ENCODE results near the gene OR4D1.
"Not testable (repeated sequence)": the region's sequence is repeated elsewhere in the genome, so short reads cannot be mapped to it uniquely, and the experiment has no call there.

The OR4D1 gene

DNA sequence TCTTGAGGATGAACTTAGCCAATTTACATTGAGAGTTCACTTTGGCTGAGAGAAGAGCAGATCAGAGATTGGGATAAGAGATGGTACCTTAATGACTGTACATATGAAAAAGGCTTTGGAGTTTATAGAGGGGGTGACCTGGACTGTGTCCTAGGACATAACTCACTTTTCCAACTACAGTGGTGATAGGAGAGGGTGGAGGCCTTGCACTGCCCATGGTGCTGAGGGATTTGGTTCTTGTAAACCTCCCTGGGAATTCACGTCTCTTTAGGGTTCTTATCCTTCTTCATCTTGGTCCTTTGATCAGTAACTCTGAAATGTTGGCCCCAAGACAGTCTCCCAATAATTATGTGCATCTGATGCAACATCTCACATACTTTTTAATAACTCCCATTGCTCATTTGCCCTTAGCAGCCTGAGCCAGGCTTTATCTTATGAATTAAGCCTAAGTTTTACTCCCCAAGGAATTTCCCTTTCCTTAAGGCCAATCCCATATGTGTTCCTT is at the start of gene OR4D1:
TSS of gene OR4D1 (plus strand) at position 455 of the 505 bp plus-strand sequence. CDS start 6,770 bp downstream, outside the sequence.
- DNase-seq: no peak

DNA sequence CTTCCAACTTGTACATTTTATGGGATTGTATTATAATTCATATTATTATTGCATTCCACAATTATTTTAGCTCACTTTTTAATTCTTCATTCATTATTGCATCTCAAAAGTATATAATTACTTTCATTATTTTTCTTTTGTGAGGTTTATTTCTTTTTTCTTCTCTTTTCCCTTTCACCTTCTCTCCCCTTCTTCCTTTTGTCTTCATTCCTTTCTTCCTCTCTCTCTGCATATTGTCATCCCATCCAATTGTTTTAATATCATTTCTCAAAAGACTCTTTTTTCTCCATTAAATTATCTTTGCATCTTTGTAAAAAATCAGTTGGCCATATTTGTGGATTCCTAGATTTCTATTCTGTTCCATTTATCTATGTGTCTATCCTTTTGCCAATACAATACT is 47.7 kb upstream of the OR4D1 start:
- DNase-seq: no peak

DNA sequence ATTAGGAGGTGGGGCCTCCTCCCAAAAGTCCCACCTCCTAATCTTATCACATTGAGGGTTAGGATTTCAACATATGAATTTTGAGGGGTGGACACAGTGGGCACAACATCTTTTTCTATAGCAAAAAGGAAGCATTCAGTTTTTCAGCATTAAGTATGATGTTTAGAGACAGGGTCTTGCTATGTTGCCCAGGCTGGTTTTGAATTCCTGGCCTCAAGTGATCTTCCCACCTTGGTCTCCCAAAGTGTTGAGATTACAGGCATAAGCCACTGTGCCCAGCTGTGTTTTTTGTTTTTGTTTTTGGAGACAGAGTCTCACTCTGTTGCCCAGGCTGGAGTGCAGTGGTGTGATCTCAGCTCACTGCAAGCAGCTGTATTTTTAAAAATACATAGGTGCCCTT is 46.3 kb upstream of the OR4D1 start:
- DNase-seq: not testable (repeated sequence)

DNA sequence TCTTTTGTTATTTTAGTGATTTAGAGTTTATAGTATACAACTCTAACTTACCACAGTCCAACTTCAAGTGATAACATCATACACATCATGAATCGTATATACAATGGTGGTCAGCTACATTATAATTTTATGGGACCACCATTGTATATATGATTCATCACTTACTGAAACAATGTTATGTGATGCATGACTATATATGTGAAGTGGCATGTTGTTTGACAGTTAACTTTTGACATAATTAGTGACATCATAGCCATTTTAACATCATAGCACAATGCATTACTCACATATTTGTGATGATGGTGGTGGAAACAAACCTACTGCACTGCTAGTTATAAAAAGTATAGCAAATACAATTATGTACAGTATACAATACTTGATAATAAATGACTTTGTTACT is 43.1 kb upstream of the OR4D1 start:
- DNase-seq: no peak

DNA sequence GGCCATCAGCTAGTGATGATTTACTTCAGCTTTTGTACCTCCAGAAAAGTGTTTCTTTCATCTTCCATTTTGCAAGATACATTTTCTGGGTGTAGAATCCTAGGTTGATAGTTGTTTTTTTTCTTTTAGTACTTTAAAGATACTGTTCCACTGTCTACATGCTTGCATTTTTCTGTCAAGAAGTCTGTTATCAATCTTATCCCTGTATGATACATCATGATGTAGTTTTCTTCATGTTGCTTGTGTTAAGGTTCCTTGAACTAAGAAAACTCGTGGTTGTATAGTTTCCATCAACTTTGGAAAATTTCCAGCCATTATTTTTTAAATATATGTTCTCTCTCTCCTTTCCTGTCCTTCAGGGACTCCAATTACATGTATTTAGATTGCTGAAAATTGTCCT is 40.9 kb upstream of the OR4D1 start:
- no peak for DNase-seq

DNA sequence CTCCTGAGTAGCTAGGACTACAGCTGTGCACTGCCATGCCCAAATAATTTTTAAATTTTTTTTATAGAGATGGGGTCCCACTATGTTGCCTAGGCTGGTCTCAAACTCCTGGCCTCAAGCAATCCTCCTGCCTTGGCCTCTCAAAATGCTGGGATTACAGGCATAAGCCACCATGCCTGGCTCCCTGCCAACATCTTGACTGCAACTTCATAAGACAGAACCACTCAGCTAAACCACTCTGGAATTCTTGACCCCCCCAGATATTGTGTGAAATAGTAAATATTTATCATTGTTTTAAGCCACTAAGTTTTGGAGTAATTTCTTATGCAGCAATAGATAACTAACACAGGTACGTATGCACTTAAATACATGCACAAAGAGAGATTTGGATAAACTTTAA is 39.0 kb upstream of the OR4D1 start:
- no peak for DNase-seq

DNA sequence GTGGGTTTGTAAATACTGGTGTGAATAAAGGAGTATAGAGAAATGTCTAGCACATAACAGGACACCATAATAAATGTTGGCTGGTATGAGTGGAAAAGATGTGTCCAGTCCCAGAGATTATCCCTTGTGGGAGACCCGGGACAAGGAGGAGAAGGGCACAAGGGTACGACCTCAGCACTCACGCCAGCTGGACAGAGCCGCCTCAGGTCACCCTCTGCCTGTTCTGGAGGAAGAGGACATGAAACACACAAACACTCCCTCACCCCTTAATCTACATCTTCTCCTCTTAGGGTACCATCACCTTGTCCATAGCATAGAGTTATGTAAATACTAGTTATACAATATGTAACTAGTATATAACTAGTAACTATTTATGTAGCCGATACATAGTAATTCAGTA is 38.2 kb upstream of the OR4D1 start:
- no peak for DNase-seq

DNA sequence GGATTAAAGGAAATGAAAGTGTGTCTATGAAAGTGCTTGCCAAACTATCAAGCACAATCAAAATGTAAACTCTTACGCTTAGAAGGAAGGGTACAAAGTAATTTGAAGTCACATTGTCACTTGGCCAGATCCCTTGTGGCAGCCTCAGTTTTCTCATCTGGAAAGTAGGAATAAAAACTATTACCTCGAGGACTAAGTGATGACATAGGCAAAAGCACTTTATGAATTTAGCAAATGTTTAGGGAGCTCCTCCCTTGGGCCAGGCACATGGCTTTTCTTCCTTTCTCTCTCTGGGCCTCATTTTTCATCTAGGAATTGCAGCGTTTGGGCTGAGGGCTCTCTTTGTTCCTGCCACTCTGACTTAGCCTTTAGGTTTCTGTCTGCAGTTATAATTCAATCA is 36.5 kb upstream of the OR4D1 start:
- no peak for DNase-seq

DNA sequence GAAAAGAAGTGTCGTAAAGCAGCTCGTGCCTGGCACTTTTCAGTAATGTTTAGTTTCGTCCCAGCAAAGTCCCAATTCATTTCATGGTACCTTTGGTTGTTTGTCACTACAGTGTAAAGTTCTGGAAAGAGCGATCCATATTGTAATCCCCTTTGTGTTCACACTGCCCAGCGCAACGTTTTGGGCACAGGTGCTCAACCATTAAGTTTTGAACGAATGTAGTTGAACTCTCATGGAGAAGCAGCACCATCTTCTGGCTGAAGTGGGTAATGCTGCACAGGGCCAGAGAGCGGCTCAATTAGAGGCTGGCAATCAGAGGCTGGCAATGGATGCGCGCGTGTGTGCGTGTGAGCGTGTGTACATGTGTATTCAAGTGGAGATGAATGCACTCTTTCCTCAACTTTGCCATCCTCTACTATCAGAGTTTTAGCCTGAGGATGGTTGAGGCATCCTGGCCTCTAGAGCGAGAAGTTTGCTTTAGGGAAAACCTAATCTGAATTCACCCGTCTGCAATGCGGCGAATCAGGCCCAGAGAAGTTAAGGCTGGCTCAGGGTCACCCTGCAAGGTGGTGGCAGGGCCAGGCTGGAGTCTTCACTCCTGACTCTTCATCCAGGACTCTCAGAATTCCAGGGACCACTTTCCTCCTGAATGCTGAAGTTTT is 35.1 kb upstream of the OR4D1 start:
- DNase-seq: peak; percentile 95

DNA sequence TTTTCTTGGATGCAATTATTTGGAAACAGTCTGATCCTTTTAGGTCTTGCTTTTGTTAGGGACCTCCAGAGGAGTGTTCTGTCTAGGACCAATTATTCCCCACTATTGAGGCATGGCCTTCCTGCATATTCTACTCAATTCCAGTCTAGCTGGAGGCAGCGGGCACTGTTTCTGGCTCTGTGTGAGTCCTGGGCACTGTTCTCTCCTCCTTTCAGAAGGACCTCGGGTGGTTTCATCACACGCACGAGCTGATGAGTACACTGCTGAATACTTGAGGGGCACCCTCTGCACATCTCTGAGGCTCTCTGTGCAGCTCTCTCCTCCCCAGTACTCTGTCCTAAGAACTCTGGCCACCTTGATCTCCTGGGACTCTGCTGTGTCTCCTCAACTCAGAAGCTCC is 34.2 kb upstream of the OR4D1 start:
- DNase-seq: no peak

DNA sequence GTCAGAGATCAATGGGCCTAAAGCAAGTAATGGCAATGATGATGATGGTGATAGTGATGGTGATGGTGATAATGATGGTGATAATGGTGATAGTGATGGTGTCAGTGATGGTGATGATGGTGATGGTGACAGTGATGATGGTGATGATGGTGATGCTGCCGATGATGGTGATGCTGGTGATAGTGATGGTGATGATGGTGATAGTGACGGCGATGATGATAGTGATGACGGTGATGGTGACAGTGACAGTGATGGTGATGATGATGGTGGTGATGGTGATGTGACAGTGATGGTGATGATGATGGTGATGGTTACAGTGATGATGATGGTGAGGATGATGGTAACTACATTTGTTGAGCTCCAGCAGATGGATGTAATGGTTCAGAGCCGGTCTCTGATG is 30.8 kb upstream of the OR4D1 start:
- no peak for DNase-seq

DNA sequence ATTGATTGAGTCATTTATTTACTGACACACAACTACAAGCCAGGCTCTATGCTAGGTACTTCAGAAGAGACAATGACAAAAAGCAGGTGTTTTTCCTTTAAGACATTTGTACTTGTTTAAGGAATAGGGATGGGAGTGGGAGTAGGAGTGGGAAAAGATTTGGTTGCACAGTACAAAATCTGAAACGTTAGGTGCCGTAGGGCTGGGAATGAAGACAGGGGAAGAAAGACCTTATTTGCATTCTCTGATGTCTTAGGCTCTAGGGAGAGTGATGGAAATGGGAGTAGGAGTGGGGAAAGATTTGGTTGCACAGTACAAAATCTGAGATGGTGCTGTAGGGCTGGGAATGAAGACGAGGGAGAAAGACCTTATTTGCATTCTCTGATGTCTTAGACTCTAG is 28.7 kb upstream of the OR4D1 start:
- DNase-seq: no peak

DNA sequence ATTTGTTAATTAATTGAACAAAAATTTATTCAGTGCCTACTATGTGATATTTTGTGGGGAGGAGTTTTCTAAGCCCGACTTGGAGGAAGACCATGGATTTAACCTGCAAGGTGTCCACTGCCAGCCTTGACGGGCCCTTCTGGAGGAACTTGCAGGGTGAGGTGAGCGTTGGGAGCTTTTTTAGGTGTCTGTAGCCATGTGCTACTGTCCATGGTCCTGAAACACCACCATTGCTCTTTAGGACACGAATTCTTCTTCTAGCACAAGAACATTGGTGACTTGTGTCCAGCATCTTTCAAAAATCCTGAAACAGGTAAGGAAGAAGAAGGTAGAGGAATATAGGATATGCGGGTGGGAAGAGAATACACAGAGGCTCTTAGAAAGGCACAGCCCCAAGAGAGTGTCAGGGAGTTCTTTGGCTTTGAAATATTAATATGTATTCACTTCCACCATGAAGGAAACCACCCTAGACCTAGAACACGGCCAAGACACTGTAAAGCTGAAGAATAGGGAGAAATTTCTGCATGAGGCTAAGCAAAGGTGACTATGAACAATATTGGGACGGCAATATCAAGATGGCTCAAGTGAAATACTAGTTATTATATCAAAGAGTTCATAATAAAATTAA is 27.9 kb upstream of the OR4D1 start:
- no peak for DNase-seq

DNA sequence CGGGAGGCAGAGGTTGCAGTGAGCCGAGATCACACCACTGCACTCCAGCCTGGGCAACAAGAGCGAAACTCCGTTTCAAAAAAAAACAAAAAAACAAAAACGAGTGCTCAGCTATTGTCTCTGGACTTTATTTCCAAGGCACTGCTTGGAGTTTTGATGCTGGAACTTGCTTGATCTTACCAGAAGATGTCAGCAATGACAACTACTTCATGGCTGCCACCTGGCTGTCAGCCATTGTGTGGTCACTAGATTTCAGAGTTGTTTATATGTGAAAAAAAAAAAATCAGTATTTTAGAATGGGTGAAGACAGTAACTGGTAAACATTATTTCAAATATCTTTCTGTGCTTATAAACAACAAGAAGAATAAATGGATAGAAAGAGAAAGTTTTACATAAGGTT is 26.3 kb upstream of the OR4D1 start:
- DNase-seq: no peak

DNA sequence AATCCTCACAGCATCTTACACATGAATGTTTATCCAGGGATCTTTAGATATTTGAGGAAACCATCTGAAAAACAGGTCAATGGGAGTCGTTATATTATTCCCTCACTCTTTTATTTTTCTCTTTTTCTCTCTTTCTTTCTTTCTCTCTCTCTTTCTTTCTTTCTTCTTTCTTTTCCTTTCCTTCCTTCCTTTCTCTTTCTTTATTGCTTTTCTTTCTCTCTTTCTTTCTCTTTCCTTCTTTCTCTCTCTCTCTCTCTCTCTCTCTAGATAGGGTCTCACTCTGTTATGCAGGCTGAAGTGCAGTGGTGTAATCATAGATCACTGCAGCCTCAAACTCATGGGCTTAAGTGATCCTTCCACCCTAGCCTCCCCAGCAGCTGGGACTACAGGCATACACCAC is 20.3 kb upstream of the OR4D1 start:
- DNase-seq: no peak

DNA sequence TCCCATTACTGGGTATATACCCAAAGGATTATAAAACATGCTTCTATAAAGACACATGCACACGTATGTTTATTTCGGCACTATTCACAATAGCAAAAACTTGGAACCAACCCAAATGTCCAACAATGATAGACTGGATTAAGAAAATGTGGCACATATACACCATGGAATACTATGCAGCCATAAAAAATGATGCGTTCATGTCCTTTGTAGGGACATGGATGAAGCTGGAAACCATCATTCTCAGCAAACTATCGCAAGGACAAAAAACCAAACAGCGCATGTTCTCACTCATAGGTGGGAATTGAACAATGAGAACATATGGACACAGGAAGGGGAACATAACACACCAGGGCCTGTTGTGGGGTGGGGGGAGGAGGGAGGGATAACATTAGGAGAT is 15.5 kb upstream of the OR4D1 start:
- DNase-seq: not testable (repeated sequence)

DNA sequence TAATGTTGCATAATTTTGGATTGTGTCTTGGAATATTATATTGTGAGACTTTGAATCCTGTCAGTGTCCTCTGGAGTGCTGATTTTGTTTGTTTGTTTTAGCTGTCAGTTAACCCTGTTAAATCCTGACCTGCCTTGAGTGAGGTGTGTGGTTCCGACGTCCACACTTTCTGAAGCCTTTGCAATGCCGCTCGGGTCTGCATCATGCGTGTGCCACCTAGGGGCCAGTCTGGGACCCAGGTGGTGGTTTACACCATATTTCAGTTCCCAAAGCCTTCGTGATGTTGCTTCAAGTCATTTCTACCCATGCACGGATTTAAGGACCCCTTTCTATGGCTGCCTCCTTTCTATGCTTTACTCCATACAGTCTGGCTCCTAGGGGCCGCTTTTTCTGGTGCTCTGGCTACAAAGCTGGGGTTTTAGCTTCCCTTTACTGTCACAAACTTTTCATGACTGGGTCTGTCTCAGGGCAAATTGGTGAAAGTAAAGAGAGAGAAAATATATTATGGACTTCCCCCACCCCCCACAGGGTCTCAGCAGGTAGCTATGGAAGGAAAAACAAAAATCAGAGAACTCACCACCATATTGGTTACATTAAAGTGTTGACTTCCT is 11.4 kb upstream of the OR4D1 start:
- no peak for DNase-seq

DNA sequence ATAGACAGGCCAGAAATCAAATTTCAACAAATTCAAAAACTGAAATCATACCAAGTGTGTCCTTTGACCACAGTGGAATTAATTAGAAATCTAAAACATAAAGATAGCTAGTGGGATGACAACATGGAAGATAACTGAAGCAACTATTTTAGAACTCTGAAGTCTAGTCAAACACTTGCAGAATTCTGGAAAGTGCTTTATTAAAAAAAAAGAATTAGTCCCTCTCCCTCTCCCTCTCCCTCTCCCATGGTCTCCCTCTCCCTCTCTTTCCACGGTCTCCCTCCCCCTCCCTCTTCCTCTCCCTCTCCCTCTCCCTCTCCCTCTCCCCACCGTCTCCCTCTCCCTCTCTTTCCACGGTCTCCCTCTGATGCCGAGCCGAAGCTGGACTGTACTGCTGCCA is 6.7 kb upstream of the OR4D1 start:
- no peak for DNase-seq

DNA sequence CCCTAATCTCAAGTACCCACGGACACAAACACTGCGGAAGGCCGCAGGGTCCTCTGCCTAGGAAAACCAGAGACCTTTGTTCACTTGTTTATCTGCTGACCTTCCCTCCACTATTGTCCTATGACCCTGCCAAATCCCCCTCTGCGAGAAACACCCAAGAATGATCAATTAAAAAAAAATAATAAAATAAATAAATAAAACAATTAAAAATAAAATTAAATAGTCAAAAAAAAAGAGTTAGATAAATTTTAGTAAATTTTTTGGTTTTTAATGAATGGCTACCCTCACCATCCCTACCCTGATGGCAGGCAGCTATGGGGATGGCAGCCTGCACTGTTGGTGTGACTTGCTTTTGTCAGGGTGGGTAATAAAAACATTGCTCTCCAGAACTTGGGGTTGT is 4.8 kb upstream of the OR4D1 start:
- not testable (repeated sequence) for DNase-seq

DNA sequence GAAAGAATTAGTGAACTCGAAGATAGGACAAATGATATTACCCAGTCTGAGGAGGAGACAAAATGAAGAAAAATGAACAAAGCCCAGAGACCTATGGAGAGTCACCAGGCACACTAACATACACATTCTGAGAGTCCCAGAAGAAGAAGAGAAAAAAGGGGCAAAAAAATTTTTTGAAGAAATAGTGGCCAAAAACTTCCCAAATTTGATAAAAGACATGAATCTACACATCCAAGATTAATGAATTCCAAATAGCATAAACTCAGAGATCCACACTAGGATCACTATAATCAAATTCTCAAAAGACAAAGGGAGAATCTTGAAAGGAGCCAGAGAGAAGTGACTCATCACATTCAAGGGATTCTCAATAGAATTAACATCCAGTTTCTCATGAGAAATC is 3.4 kb upstream of the OR4D1 start:
- DNase-seq: no peak

DNA sequence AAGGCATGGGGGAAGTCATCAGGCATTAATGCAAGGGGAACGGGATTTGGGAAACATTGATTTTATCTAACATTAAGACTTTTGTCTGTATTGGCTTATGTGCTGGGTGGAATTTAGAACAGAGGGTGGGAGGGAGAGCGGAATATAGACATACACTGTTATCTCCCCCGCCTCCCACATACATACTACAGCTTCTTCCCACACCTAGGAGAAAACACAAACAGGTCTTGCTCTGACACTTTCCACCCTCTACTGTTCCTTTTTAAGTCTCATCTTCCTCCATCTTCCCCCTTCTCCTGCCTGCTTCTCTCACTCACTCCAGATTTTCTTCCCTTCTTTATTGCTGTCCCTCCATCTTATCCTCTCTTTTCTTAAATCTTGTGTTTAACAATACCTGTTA is 425 bp downstream of the OR4D1 start:
- DNase-seq: no peak

DNA sequence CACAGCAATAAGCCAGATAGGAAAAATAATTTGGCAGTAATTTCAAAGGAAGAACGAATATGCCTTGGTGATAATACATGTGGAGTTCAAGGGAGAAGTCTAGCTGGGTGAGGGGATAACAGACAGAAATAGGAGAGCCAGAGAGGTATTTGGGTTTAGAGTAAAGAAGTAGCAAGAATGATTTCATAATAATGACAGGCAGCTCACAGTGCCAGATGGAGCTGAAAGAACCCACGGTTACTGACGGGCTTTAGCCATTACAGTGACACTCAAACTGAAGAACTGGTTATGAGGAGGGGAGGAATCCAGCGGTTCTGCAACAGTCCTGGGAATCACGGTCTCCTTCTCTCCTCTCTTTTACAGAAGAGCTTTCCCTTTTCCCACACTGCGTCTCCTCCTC is 2.2 kb downstream of the OR4D1 start:
- DNase-seq: no peak

DNA sequence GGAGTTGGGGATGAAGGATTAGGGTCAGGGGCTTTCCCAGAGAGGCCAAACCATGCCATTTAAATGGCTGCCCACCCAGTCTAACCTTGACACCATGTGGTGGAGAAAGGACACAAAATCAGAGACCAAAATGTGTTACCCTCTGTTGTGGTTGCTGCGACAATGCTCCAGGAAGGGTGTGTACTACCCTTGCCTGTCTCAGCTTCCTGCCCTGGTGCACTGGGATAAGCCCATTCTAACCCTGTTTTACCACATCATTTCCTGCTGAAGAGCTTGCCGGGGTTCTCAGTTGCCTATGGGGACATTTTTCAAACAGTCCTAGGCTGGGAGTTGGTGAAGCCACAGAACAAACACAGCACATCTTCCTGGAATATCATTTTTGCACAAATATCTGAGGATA is 4.9 kb downstream of the OR4D1 start:
- DNase-seq: peak; percentile 61

DNA sequence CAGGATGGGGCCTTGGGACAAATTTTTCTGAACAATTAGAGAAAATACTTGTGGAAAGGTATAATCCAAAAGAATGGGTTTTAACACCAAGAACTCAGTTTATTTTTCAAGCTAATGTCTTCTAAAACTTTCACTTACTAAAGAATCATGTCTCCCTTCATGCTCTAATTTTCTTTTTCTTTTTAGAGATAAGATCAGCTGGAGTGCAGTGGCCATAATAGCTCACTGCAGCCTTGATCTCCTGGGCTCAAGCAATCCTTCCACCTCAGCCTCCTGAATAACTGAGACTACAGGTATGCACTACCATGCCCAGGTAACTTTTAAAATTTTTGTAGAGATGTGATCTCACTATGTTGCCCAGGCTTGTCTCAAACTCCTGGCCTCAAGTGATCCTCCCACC is 5.5 kb downstream of the OR4D1 start:
- no peak for DNase-seq
